SW480 (cell line): ENCODE measurements around the gene SUDS3.
"Not testable (repeated sequence)": the region's sequence is repeated elsewhere in the genome, so short reads cannot be mapped to it uniquely, and the experiment has no call there.

Source experiments
- DNase-seq: peaks from one replicate; pipeline ENCODE4 v3.0.0-alpha.2; 2016; ENCODE audit warnings: low spot score

Gene SUDS3, protein sequence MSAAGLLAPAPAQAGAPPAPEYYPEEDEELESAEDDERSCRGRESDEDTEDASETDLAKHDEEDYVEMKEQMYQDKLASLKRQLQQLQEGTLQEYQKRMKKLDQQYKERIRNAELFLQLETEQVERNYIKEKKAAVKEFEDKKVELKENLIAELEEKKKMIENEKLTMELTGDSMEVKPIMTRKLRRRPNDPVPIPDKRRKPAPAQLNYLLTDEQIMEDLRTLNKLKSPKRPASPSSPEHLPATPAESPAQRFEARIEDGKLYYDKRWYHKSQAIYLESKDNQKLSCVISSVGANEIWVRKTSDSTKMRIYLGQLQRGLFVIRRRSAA

DNA sequence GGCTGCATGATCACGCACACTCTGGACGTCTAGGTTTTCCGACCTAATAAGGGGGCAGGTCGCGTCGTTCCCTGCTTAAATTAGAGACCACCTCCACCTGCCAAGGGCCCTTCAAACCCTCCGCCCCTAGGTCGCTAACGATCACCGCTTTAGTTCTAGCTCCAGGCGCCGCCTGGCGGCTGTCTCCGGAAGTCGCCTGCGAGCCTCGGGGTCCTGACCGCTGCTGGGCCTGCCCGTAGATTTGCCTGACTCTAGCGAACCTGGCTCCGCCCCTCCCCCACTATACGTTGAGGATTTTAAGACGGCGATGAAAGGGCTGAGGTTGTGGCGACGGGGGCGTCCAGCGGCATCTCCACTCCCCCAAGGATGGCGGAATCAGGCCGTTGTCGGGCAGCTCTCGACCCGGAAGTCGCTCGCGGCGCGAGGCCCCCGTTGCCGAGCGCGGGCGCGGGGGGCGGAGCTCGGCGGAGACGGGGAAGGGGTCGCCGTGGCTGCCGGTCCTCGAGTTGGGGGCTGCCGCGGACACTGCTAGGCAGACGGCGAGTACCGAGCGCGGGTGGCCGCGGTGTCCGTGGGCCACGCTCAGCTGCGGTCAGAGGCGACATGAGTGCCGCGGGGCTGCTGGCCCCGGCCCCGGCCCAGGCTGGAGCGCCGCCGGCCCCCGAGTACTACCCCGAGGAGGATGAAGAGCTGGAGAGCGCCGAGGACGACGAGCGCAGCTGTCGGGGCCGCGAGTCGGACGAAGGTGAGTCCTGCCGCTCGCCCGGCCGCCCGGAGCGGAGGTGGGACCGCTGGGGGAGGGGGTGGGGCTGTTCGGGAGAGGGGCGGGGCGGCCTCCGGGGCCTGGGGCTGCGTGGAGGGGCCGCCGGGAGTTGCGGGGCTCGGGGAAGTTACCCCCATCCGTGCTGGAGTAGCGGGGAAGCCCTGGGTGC lies at the start of gene SUDS3:
TSS of gene SUDS3 (plus strand) at position 467 of the 932 bp plus-strand sequence. CDS start at position 604, 137 bp downstream.
- peak; percentile 68 for DNase-seq

DNA sequence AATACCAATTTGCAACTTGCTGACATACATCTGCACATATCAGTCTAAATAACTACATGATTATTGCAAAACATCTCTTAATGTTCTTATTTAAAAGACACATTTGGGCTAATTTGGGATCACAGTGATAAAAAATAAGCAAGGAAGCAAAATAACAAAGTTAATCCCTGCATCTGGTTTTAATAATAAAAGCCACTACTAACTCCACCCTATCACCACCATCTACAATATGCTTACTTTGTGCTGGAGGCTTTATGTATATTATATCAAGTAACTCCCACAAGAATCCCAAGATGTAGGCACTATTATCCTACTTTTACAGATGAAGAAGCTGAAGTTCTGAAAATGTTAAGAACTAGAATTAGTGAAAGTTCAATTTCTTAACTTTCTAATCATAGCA lies 49.4 kb upstream of the SUDS3 start:
- no peak for DNase-seq

DNA sequence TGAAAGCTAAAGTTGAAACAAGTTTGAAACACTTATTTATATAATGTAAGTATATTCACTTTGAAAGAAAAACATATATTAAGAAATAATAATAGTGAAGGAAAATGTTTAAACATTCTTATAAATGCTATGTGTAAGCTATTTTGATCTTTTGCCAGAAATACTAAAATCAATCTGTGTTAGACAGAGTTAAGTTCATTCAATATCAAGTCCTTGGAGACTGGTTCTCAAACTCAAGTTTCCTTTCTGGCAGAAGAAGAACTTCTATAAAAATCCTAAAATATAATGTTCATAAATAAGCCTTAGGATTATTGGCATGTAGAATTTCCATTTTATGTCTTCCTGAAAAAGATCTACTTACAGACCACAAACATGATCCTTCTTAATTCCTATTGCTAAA lies 49.0 kb upstream of the SUDS3 start:
- DNase-seq: no peak

DNA sequence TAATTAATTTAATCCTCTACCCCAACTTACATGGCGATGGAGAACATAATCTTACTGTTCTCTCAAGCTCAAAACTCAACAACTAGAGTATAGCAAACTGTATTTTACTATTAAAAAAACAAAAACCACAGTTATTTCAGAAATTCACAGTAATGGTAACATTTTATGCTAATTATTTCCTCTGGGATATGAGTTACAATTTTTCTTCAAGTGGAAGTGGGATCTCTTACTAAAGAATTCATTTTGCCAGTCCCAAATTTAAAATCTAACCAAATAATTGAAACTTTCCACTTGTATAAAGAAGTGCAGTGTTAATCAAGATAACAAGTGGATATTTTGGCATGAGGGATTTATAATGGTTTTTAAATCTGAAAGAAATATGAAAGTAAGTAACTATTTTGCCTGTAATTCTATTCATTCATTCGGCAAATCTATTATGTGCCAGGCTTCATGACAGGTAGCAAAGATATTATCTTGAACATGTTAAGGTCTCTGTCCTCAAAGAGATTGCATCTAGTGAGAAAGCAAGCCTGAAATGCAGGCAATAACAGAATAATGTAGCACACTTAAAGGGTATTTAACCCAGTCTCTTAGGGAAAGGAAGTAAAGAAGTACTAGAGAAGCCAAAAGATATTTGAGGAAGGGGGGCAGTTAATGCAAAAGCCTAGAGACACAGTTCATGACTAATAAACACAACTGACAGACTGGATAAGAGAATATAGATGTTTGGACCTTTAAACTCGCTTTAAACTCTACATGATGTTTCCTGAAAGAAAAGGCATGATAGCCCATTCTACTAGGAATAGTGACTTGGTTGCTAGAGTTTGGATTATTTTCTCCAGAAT lies 47.6 kb upstream of the SUDS3 start:
- DNase-seq: no peak

DNA sequence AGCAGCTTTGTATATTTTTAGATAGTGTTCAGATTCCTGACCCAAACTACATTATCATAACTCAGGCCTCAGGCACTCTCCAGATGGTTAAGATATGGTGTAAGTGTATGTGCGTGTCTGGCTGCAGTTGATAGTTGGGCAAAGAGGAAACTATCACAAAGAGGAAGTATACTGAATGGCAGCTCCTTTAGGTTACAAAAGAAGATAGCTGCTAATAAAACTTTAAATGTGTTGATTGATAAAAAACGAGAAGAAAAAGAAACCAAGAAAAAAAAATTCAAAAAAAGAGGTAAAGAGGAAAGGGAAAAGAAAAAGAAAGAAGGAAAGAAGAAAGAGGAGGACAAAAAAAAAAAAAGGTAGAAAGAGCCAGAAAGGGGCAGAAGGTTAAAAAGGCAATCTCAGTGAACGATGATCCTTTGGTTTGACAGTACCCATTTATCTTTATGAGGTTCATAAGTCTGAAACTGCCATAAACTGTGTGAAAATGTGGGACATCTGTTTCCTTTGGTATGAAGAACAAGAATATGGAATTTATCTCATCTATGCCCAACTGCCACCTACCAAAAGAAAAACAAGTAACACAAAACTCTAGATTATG lies 45.8 kb upstream of the SUDS3 start:
- no peak for DNase-seq

DNA sequence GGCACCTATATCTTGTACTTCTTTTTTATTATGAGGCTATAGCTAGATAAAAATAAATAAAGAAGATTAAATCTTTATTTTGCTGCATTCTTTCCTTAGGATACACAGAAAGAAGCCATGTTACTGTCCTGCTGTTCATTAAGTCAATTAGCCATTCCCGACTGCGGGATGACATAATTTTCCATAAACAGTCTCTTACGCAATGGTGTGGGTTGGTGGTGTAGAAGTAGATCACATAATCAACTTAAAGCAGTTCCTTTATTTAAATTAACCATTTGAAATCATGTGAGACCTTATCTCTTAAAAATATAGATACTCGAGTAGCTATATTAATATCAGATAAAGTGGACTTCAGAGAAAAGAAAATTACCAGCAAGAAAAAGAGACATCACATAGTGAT lies 43.8 kb upstream of the SUDS3 start:
- DNase-seq: no peak

DNA sequence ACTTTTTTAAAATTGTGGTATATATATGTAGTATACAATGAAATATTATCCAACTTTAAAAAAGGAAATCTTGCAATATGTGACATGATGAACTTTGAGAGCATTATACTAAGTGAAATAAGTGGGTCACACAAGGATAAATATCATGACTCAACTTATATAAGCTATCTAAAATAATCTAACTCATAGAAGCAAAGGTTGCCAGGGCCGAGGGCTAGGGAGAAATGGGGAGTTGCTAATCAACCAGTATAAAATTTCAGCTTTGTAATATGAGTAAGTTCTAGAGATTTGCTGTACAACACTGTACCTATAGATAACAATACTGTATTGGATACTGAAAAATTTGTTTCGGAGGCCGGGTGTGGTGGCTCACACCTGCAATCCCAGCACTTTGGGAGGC lies 42.1 kb upstream of the SUDS3 start:
- no peak for DNase-seq

DNA sequence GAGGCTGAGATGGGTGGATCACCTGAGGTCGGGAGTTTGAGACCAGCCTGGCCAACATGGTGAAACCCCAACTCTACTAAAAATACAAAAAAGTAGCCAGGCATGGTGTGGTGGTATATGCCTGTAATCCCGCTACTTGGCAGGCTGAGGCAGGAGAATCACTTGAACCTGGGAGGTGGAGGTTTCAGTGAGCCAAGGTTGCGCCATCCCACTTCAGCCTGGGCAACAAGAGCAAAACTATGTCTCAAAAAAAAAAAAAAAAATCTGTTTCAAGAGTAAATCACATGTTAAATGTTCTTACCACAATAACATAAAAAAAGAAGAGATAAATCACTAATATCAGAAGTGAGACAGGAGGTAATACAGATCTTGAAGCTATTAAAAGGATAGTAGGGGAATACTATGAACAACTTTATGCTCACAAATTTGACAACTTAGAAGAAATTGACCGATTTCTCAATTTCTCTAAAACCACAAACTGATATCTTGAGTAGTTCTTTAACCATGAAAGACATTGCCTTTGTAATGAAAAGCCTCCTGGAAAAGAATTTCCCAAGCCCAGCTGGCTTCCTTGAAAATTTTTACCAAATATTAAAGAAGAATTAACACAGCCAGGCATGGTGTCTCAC lies 41.3 kb upstream of the SUDS3 start:
- no peak for DNase-seq

DNA sequence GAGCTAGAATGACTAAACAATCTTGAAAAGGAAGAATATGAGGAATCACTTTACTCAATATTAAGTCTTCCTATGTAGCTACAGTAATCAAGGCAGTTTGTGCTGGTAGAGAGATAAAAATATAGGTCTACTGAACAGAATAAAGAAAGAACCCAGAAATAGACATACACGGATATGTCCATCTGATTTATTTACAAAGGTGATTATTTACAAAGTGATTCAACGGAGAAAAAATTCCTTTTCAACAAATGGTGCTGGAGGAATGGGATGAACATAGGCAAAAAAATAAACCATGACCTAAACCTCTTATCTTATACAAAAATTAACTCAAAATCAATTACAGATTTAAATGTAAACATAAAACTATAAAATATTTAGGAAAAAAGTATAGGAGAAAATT lies 40.2 kb upstream of the SUDS3 start:
- DNase-seq: no peak

DNA sequence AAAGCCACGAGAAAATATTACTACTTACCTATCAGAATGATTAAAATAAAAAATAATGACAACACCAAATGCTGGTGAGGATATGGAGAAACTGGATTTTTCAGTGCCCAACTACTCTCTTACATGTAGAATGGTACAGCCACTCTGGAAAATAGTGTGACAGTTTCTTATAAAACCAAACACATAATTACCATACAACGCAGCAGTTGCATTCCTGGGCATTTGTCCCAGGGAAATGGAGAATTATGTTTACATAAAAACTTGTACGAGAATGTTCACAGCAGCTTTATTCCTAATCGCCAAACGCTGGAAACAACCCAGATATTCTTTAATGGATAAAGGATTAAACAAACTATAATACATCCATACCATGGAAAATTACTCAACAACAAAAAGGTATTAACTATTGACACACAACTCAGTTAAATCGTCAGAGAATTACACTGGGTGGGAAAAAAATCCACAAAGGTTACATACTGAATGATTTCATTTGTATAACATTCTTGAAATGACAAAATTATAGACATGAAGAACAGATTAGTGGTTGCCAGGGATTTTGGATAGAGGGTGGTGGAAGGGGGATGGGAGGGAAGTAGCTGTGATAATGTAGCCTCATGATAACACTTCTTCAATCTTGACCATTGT lies 39.0 kb upstream of the SUDS3 start:
- no peak for DNase-seq

DNA sequence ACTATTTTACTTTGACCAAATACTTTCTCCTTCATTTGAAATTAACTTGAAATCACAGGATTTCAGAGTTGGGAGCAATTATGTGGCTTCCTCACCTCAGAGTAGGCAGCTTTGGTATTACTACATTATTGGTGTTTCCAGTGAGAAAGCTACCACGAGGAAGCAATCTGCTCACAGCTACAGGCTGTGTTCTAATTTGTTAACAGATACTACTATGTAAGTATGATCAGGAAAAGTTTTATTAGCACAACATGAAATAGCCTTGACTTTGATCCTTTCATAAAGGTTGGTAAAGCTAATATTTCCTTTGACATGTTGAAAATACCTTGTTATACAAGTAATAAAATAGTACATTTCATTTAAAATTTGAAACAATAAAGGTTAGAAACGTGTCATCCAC lies 34.3 kb upstream of the SUDS3 start:
- DNase-seq: no peak

DNA sequence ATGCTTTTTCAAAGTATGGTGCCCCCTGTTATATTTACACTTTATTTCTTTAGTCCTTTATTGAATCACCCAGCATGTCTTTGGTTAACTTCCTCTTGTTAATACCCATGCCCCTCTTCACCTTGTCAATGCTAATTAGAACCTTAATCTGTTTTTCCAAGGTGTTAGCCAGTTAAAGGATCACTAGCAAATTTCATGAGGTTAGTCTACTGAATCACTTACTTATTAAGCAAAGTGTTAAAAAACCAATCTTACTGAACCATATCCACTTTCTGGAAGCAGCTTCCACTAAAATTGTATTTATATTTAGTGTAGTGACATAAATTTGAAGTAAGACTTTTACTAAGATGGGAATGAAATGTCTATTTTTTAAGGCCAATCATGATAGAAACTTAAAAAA lies 31.5 kb upstream of the SUDS3 start:
- DNase-seq: no peak

DNA sequence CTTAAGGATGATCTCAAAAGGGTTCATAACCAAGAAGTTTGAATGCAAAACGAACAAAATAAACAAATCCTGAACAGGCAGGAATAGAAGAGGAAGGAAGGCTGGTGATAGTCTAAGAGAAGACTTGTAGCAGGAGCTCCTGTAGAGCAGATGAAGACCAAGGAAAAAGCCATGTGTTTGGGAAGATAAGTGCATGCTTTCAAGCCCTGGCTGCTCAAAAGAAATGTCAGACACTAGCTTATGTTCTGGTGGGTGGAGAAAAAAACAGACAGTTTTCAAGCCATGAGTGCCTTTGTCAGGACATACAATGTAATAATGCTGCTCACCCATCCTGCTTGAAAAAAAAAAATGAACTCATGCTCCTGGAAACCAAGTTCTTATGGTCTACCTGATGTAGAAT lies 31.0 kb upstream of the SUDS3 start:
- no peak for DNase-seq

DNA sequence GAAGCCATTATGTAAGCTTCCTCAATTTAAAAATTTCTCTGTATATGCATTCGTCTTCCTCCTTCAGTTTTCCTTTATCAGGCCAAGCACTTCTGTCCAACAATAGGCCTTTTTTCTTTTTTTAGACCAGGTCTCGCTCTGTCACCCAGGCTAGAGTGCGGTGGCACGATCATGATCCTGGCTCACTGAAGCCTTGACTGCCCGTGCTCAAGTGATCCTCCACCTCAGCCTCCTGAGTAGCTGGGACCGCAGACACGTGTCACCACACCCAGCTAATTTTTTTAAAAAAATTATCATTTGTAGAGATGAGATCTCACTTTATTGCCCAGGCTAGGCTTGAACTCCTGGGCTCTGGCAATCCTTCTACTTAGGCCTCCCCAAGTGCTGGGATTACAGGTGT lies 29.5 kb upstream of the SUDS3 start:
- no peak for DNase-seq

DNA sequence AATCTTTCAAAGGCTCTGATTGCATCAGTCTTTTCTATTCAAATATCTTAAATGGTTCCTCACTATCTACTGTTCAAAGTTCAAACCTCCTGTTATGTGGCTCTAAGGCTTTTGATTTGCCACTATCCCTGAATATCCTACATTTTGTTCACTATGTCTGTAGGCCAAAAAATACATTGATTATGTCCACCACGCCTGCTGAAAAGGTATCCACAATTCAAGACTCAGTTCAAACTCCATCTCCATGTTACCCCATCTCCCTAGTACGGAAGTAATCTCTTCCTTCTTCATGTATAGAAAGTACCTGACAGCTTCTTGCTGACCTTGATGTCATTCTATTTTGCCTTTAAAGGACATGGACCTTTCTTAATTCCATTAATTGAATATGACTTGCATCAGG lies 28.4 kb upstream of the SUDS3 start:
- no peak for DNase-seq

DNA sequence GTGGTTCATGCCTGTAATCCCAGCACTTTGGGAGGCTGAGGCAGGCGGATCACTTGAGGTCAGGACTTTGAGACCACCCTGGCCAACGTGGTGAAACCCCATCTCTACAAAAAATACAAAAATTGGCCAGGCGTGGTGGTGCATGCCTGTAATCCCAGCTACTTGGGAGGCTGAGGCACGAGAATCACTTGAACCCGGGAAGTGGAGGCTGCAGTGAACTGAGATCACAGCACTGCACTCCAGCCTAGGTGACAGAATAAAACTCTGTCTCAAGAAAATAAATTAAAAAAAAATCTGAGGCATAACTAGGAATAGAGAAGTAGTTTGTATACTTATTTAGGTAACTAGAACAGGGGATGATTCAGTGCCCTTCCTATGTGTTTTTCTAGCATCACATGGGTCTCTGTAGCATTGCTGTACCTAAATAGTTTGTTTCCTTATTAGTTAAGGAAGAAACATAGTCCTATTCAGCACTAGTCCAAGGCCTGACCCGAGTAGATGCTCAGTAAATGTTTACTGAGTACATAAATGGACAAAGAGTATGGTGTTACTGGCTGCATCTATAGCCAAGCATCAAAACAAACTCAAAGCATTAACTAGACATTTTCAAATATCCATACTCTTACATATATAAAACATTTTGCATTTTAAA lies 25.3 kb upstream of the SUDS3 start:
- no peak for DNase-seq

DNA sequence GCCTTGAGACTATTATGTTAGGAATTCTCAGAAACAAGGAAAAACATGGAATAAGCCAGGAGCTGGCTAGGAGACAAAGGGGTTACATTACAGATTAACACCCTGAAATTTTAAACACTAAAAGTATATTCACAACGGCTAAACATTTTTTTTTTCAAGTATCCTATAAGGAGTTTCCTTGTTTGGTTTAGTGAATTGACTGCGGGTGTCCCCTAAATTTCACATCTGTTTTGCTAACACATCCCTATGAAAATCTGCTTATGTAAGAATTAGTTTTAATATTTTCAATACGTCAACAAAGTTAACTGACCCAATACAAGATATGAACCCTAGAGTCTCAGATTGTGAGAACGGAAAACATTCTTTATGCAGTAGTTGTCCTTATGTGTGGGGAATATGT lies 22.6 kb upstream of the SUDS3 start:
- no peak for DNase-seq

DNA sequence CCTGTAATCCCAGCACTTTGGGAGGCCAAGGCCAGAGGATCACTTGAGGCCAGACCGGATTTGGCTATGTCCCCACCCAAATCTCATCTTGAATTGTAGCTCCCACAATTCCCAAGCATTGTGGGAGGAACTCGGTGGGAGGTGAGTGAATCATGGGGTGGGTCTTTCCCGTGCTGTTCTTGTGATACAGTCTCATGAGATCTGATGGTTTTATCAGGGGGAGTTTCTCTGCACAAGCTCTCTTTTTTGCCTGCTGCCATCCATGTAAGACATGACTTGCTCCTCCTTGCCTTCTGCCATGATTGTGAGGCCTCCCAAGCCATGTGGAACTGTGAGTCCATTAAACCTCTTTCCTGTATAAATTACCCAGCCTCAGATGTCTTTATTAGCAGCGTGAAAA lies 21.9 kb upstream of the SUDS3 start:
- DNase-seq: not testable (repeated sequence)

DNA sequence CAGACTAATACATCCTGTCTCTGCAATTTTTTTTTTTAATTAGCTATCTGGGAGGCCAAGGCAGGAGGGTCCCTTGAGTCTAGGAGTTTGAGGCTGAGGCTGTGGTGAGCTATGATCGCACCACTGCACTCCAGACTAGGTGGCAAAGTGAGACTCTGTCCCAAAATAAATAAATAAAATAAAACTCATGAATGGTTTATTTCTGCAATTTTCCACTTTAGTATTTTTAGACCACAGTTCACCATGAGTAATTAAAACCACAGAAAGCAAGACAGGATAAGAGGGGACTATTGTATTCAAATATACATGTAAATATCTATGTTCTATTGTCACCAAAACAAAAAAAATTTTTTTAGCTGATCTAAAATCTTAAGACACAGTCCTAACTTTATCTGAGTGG lies 21.5 kb upstream of the SUDS3 start:
- no peak for DNase-seq

DNA sequence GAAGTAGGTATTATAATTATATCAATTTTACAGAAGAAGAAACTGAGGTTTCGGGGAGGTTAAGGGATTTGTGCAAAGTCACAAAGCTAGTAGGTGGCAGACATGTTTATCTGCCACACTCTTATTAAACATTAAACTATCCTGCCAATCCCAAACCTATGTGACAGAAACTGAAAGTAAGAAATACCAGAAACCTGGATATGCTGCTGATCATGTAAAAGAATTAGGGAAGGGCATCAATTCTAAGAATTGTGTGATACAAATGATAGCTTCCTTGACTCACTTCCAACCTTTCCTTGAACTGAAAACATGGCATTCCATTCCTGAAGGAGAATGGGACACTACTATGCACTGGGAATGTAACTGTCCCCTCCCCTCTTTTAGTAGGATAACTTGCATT lies 20.5 kb upstream of the SUDS3 start:
- no peak for DNase-seq
